ENCODE measurements around the gene RPAP3. TPM values are rescaled to one million over a fixed set of nuclear protein-coding genes. Genes with fewer than 3 reads are reported as not detected.

Gene RPAP3
- total RNA-seq, 1 experiment from 2014 or later: 44.3 TPM

DNA sequence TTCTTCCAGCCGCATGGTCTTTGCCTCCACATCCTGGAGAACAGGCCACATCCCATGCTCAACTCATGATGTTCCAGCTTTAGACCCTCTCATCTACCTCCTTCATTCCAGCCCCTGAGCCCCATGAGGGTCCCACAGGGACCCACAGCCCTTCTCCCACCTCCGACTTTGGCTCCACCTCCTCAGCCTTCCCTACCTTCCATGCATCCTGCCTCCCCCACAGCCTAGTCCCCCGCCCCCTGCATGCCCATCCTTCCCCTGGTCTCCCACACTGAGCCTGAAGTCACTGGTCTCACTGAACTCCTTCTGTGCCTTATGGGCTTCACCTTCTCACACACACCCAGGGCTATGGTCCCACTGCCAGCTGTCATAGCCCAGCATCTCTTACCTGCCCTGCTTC lies 43.1 kb upstream of the RPAP3 start (continued):
- TF ChIP-seq, protein P1, sequence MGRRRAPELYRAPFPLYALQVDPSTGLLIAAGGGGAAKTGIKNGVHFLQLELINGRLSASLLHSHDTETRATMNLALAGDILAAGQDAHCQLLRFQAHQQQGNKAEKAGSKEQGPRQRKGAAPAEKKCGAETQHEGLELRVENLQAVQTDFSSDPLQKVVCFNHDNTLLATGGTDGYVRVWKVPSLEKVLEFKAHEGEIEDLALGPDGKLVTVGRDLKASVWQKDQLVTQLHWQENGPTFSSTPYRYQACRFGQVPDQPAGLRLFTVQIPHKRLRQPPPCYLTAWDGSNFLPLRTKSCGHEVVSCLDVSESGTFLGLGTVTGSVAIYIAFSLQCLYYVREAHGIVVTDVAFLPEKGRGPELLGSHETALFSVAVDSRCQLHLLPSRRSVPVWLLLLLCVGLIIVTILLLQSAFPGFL (CRISPR knock-in tag; IDR thresholded peaks at IDR 0.05; ENCODE audit: borderline replicate concordance): no peak

DNA sequence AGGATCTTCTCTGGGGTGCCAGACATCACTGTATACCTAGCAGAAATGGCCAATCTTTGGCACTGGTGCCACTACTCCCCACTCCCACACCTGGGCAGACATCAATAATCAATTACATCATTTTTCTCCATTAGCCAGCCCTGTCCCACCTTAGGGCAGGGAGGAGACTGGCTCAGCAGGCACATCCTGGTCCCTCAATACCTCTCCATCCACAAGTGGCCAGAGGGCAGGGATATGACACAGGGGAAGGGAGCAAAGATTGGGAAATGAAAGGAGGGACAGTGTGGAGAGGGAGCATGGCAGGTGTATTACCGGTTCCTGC lies 42.6 kb upstream of the RPAP3 start:
- ChIA-PET CTCF (interaction anchor here (1.5 to 1.7 kb wide), 2 partner anchors 17 to 24 kb away, joined by 4 read pairs; partner anchors contain the start of gene SLC48A1), POLR2A (no interaction called here)
- H3K4me1 Mint-ChIP-seq: peaks cover 46% of the 10 kb centered on the region
- H3K36me3 Mint-ChIP-seq: no peaks in the 10 kb centered on the region
- H3K4me3 Mint-ChIP-seq: no peak overlapping the region
- H3K27ac Mint-ChIP-seq: no peak overlapping the region
- H3K27me3 Mint-ChIP-seq (ENCODE audit: low read depth): no peaks in the 10 kb centered on the region; the same call in 1 of the 2 replicates
- H3K9me3 Mint-ChIP-seq: no peaks in the 10 kb centered on the region
- TF ChIP-seq SOX15 (CRISPR knock-in tag; IDR thresholded peaks at IDR 0.05) (no peak), NFATC4 (CRISPR knock-in tag; IDR thresholded peaks at IDR 0.05) (no peak), RORB (CRISPR knock-in tag; IDR thresholded peaks at IDR 0.05) (no peak), NR2C2 (CRISPR knock-in tag; IDR thresholded peaks at IDR 0.05) (no peak), NFE2L1 (CRISPR knock-in tag; IDR thresholded peaks at IDR 0.05) (no peak), EMX1 (CRISPR knock-in tag; IDR thresholded peaks at IDR 0.05) (no peak)
- TF ChIP-seq, protein P2, sequence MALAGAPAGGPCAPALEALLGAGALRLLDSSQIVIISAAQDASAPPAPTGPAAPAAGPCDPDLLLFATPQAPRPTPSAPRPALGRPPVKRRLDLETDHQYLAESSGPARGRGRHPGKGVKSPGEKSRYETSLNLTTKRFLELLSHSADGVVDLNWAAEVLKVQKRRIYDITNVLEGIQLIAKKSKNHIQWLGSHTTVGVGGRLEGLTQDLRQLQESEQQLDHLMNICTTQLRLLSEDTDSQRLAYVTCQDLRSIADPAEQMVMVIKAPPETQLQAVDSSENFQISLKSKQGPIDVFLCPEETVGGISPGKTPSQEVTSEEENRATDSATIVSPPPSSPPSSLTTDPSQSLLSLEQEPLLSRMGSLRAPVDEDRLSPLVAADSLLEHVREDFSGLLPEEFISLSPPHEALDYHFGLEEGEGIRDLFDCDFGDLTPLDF (CRISPR knock-in tag; IDR thresholded peaks at IDR 0.05): no peak
- TF ChIP-seq, protein P3, sequence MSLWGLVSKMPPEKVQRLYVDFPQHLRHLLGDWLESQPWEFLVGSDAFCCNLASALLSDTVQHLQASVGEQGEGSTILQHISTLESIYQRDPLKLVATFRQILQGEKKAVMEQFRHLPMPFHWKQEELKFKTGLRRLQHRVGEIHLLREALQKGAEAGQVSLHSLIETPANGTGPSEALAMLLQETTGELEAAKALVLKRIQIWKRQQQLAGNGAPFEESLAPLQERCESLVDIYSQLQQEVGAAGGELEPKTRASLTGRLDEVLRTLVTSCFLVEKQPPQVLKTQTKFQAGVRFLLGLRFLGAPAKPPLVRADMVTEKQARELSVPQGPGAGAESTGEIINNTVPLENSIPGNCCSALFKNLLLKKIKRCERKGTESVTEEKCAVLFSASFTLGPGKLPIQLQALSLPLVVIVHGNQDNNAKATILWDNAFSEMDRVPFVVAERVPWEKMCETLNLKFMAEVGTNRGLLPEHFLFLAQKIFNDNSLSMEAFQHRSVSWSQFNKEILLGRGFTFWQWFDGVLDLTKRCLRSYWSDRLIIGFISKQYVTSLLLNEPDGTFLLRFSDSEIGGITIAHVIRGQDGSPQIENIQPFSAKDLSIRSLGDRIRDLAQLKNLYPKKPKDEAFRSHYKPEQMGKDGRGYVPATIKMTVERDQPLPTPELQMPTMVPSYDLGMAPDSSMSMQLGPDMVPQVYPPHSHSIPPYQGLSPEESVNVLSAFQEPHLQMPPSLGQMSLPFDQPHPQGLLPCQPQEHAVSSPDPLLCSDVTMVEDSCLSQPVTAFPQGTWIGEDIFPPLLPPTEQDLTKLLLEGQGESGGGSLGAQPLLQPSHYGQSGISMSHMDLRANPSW (CRISPR knock-in tag; conservative IDR thresholded peaks at IDR 0.05; ENCODE audit: low read depth): no peak
- TF ChIP-seq, protein P4, sequence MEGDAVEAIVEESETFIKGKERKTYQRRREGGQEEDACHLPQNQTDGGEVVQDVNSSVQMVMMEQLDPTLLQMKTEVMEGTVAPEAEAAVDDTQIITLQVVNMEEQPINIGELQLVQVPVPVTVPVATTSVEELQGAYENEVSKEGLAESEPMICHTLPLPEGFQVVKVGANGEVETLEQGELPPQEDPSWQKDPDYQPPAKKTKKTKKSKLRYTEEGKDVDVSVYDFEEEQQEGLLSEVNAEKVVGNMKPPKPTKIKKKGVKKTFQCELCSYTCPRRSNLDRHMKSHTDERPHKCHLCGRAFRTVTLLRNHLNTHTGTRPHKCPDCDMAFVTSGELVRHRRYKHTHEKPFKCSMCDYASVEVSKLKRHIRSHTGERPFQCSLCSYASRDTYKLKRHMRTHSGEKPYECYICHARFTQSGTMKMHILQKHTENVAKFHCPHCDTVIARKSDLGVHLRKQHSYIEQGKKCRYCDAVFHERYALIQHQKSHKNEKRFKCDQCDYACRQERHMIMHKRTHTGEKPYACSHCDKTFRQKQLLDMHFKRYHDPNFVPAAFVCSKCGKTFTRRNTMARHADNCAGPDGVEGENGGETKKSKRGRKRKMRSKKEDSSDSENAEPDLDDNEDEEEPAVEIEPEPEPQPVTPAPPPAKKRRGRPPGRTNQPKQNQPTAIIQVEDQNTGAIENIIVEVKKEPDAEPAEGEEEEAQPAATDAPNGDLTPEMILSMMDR (IDR thresholded peaks at IDR 0.05): no peak
- TF ChIP-seq, protein P5, sequence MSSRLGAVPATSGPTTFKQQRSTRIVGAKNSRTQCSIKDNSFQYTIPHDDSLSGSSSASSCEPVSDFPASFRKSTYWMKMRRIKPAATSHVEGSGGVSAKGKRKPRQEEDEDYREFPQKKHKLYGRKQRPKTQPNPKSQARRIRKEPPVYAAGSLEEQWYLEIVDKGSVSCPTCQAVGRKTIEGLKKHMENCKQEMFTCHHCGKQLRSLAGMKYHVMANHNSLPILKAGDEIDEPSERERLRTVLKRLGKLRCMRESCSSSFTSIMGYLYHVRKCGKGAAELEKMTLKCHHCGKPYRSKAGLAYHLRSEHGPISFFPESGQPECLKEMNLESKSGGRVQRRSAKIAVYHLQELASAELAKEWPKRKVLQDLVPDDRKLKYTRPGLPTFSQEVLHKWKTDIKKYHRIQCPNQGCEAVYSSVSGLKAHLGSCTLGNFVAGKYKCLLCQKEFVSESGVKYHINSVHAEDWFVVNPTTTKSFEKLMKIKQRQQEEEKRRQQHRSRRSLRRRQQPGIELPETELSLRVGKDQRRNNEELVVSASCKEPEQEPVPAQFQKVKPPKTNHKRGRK (CRISPR knock-in tag; IDR thresholded peaks at IDR 0.05; ENCODE audit: borderline replicate concordance): no peak
- ATAC-seq (no peak), DNase-seq (ENCODE audit: low spot score) (no peak)

DNA sequence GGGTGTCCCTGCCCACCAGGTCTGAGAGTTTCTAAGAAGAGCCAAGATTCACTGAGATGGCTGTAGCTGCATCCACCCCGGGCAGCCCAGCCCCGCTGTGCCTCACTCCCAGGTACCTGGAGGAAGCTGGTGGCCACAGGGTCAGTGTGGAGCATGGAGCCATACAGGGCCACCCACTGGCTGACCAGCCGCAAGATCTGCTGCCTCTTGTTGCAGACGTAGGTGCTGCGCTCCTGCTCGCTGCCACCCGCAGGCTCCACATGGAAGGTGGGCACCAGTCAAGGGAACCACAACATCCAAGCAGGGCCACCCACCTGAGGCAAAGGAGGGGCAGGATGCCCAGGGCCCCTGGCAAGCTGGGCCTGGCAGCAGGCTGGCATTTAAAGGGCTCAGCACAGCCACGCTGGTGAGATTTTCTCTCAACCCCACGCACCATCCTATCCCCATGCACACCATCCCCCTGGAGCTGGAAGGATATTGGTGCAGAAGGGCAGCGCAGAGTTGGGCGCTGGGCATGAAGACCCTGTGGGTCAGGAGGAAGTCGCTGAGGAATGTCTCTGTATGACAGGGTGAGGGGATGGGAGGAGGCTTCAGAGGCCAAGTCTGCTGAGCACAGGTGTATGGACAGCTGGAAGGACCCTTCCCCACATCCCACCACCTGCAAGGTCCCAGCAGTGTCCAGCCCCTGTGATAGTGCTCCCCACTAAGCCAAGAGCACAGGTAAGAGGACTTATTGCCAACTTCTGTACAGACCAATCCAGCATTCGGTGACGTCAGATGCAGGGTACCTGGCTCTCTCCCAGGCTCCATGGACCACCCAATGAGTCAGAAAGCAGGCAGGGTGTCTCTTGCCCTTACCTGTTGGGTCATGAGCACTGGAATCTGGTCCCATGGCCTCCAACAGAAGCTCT lies 42.0 kb upstream of the RPAP3 start:
- Mint-ChIP-seq H3K27me3 (ENCODE audit: low read depth) (peaks cover 6% of the 10 kb centered on the region; the same call in 1 of the 2 replicates), H3K27ac (no peak overlapping the region), H3K9me3 (no peaks in the 10 kb centered on the region), H3K4me3 (no peak overlapping the region), H3K36me3 (no peaks in the 10 kb centered on the region), H3K4me1 (peaks cover 44% of the 10 kb centered on the region)
- POLR2A ChIA-PET: no interaction called here
- ATAC-seq: no peak
- CTCF ChIA-PET: interaction anchor here (0.8 to 2.3 kb wide), 5 partner anchors 10 to 33 kb away, joined by 3 to 12 read pairs (median 4); partner anchors contain the start of genes RAPGEF3 and SLC48A1
- DNase-seq (ENCODE audit: low spot score): no peak
- TF ChIP-seq, protein P6, sequence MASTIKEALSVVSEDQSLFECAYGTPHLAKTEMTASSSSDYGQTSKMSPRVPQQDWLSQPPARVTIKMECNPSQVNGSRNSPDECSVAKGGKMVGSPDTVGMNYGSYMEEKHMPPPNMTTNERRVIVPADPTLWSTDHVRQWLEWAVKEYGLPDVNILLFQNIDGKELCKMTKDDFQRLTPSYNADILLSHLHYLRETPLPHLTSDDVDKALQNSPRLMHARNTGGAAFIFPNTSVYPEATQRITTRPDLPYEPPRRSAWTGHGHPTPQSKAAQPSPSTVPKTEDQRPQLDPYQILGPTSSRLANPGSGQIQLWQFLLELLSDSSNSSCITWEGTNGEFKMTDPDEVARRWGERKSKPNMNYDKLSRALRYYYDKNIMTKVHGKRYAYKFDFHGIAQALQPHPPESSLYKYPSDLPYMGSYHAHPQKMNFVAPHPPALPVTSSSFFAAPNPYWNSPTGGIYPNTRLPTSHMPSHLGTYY (CRISPR knock-in tag; IDR thresholded peaks at IDR 0.05): no peak
- TF ChIP-seq, protein P7, sequence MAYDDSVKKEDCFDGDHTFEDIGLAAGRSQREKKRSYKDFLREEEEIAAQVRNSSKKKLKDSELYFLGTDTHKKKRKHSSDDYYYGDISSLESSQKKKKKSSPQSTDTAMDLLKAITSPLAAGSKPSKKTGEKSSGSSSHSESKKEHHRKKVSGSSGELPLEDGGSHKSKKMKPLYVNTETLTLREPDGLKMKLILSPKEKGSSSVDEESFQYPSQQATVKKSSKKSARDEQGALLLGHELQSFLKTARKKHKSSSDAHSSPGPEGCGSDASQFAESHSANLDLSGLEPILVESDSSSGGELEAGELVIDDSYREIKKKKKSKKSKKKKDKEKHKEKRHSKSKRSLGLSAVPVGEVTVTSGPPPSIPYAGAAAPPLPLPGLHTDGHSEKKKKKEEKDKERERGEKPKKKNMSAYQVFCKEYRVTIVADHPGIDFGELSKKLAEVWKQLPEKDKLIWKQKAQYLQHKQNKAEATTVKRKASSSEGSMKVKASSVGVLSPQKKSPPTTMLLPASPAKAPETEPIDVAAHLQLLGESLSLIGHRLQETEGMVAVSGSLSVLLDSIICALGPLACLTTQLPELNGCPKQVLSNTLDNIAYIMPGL (CRISPR knock-in tag; IDR thresholded peaks at IDR 0.05): no peak
- TF ChIP-seq, protein P8, sequence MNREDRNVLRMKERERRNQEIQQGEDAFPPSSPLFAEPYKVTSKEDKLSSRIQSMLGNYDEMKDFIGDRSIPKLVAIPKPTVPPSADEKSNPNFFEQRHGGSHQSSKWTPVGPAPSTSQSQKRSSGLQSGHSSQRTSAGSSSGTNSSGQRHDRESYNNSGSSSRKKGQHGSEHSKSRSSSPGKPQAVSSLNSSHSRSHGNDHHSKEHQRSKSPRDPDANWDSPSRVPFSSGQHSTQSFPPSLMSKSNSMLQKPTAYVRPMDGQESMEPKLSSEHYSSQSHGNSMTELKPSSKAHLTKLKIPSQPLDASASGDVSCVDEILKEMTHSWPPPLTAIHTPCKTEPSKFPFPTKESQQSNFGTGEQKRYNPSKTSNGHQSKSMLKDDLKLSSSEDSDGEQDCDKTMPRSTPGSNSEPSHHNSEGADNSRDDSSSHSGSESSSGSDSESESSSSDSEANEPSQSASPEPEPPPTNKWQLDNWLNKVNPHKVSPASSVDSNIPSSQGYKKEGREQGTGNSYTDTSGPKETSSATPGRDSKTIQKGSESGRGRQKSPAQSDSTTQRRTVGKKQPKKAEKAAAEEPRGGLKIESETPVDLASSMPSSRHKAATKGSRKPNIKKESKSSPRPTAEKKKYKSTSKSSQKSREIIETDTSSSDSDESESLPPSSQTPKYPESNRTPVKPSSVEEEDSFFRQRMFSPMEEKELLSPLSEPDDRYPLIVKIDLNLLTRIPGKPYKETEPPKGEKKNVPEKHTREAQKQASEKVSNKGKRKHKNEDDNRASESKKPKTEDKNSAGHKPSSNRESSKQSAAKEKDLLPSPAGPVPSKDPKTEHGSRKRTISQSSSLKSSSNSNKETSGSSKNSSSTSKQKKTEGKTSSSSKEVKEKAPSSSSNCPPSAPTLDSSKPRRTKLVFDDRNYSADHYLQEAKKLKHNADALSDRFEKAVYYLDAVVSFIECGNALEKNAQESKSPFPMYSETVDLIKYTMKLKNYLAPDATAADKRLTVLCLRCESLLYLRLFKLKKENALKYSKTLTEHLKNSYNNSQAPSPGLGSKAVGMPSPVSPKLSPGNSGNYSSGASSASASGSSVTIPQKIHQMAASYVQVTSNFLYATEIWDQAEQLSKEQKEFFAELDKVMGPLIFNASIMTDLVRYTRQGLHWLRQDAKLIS (CRISPR knock-in tag; IDR thresholded peaks at IDR 0.05; ENCODE audit: borderline replicate concordance): no peak
- TF ChIP-seq GRHL2 (CRISPR knock-in tag; IDR thresholded peaks at IDR 0.05; ENCODE audit: insufficient replicate concordance, severe bottlenecking) (no peak), ZNF423 (CRISPR knock-in tag; IDR thresholded peaks at IDR 0.05) (no peak)
